Activated T-cell treated with anti-CD3 and anti-CD28 coated beads, Interleukin-2, amount 50 U/mL, for 24 hours (primary cell): ENCODE measurements around the gene STAG2.

ENCODE experiments used
- DNase-seq: peaks from one replicate; pipeline ENCODE4 v3.0.0-alpha.2; 2020
- H3K27ac Mint-ChIP-seq: 2 replicates; pipeline ENCODE4 v1.8.0; 2020; ENCODE audit warnings: mild to moderate bottlenecking, mixed read lengths
- H3K27me3 Mint-ChIP-seq: 2 replicates; pipeline ENCODE4 v1.8.0; 2020; ENCODE audit warnings: mixed read lengths
- H3K36me3 Mint-ChIP-seq: 2 replicates; pipeline ENCODE4 v1.8.0; 2020; ENCODE audit warnings: low read depth, mixed read lengths
- H3K4me1 Mint-ChIP-seq: 2 replicates; pipeline ENCODE4 v1.8.0; 2020; ENCODE audit warnings: low read depth, mixed read lengths
- H3K4me3 Mint-ChIP-seq: 2 replicates; pipeline ENCODE4 v1.8.0; 2020; ENCODE audit warnings: mild to moderate bottlenecking, moderate library complexity, mixed read lengths
- H3K9me3 Mint-ChIP-seq: 2 replicates; pipeline ENCODE4 v1.8.0; 2020; ENCODE audit warnings: mixed read lengths

STAG2 gene

DNA sequence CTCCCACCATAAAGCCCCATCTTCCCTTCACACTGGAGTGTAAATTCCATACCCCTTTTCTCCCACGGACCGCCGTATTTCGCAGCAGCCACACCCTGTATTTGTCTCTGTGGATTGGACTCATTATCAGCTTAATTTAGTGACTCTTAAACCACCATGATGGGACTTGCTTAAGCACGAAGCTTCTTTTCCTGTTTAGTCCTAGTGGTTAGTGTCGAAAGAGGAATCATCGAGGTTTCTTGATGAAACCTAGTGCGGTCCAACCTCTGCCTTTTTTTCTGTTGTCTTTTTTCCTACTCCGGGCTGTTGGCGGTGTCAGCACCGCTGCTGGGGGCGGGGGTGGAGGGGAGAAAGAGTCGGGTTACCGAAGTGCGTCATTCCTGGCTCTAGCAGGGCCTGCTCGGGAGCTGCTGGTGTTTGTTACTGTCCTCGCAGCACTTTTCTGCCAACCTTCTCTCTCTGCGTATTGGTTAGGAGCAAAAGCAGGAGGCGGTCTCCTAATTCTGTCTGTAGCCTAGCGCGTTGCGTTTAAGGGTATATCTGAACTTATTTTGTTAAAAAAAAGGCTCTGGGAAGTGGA, 1.4 kb downstream of the STAG2 start:
- Mint-ChIP-seq H3K27ac (peak overlapping the region; percentile 99), H3K36me3 (peaks cover 41% of the 10 kb centered on the region), H3K4me1 (peaks cover 35% of the 10 kb centered on the region), H3K4me3 (peak overlapping the region; percentile 93), H3K27me3 (peaks cover 19% of the 10 kb centered on the region), H3K9me3 (no peaks in the 10 kb centered on the region)
- peak; percentile 81 for DNase-seq

- Mint-ChIP-seq H3K27ac (peak overlapping the region; percentile 99), H3K27me3 (peaks cover 19% of the 10 kb centered on the region), H3K36me3 (peaks cover 52% of the 10 kb centered on the region), H3K4me3 (peak overlapping the region; percentile 93), H3K9me3 (no peaks in the 10 kb centered on the region), H3K4me1 (peaks cover 46% of the 10 kb centered on the region)
- no peak for DNase-seq
Observed at GRCh38 chrX:123964156-123964834, 2.8 kb downstream of the STAG2 start.

- DNase-seq, result no peak
- Mint-ChIP-seq H3K36me3 (peaks cover 52% of the 10 kb centered on the region), H3K4me3 (no peak overlapping the region), H3K9me3 (no peaks in the 10 kb centered on the region), H3K27ac (no peak overlapping the region), H3K4me1 (peaks cover 56% of the 10 kb centered on the region), H3K27me3 (peaks cover 20% of the 10 kb centered on the region)
Observed at GRCh38 chrX:123965712-123966111, 4.2 kb downstream of the STAG2 start.

GRCh38 chrX:123967497-123967896, 6.0 kb downstream of the STAG2 start:
- H3K4me1 Mint-ChIP-seq, result peaks cover 69% of the 10 kb centered on the region
- peaks cover 37% of the 10 kb centered on the region for H3K36me3 Mint-ChIP-seq
- no peak overlapping the region for H3K27ac Mint-ChIP-seq
- peaks cover 16% of the 10 kb centered on the region for H3K27me3 Mint-ChIP-seq
- H3K4me3 Mint-ChIP-seq, result no peak overlapping the region
- DNase-seq, result no peak
- no peaks in the 10 kb centered on the region for H3K9me3 Mint-ChIP-seq

DNA sequence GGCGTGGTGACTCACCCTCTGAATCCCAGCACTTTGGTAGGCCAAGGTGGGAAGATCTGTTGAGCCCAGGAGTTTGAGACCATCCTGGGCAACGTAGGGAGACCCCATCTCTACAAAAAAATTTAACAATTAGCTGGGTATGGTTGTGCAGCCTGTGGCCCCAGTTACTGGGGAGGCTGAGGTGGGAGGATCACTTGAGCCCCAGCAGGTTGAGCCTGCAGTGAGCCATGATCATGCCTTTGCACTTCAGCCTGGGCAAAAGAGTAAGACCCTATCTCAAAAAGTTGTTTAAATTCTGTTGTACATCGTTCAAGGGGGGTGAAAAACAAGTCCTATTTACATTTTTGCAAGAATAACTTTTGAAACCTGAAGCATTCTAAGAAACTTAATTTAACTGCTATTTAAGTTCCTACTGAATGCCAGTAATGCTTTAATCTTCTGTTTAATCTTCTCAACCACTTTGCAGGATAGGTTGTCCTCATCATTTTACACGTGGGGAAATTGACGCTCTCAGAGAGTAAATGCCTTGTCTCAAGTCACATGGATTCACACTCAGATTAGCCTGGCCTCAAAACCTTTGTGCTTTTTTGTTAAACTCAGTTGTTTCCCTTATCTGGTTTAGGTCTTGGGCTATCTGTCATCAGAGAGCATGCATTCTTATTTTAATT, 7.0 kb downstream of the STAG2 start:
- Mint-ChIP-seq H3K27me3 (peaks cover 10% of the 10 kb centered on the region), H3K4me1 (peaks cover 69% of the 10 kb centered on the region), H3K4me3 (no peak overlapping the region), H3K36me3 (peaks cover 28% of the 10 kb centered on the region), H3K27ac (no peak overlapping the region), H3K9me3 (no peaks in the 10 kb centered on the region)
- no peak for DNase-seq

- Mint-ChIP-seq H3K4me3 (no peak overlapping the region), H3K27ac (peak overlapping the region; percentile 78), H3K9me3 (no peaks in the 10 kb centered on the region), H3K4me1 (peaks cover 58% of the 10 kb centered on the region), H3K27me3 (peaks cover 3% of the 10 kb centered on the region), H3K36me3 (peaks cover 17% of the 10 kb centered on the region)
- no peak for DNase-seq
Observed at GRCh38 chrX:123971982-123972381, 10.5 kb downstream of the STAG2 start.

GRCh38 chrX:123973921-123974320, 12.4 kb downstream of the STAG2 start:
- Mint-ChIP-seq H3K27ac (no peak overlapping the region), H3K27me3 (peaks cover 2% of the 10 kb centered on the region), H3K9me3 (no peaks in the 10 kb centered on the region), H3K4me3 (no peak overlapping the region), H3K36me3 (peaks cover 7% of the 10 kb centered on the region), H3K4me1 (peaks cover 54% of the 10 kb centered on the region)
- no peak for DNase-seq

DNA sequence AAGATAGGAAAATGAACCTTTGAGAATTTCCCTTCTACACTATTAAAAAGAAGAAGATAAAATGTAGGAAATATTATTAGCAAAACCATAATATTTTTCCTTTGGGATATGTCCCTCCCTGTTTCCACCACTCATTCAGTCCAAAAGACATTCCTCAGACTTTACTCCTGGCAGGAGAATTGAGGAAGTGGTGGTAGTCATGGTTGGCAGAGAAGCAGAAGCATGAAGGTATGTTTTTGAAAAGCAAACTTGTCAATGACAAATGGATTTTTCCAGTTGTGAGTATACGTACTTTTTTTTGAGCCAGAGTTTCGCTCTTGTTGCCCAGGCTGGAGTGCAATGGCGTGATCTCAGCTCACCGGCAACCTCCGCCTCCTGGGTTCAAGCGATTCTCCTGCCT, 13.7 kb downstream of the STAG2 start:
- H3K9me3 Mint-ChIP-seq, result no peaks in the 10 kb centered on the region
- no peak overlapping the region for H3K4me3 Mint-ChIP-seq
- H3K27me3 Mint-ChIP-seq, result peaks cover 2% of the 10 kb centered on the region
- no peak for DNase-seq
- no peak overlapping the region for H3K27ac Mint-ChIP-seq
- H3K4me1 Mint-ChIP-seq, result peaks cover 55% of the 10 kb centered on the region
- no peaks in the 10 kb centered on the region for H3K36me3 Mint-ChIP-seq

GRCh38 chrX:123976706-123977316, 15.3 kb downstream of the STAG2 start:
- H3K9me3 Mint-ChIP-seq, result no peaks in the 10 kb centered on the region
- H3K36me3 Mint-ChIP-seq, result no peaks in the 10 kb centered on the region
- no peak for DNase-seq
- H3K27me3 Mint-ChIP-seq, result no peaks in the 10 kb centered on the region
- no peak overlapping the region for H3K4me3 Mint-ChIP-seq
- peaks cover 55% of the 10 kb centered on the region for H3K4me1 Mint-ChIP-seq
- H3K27ac Mint-ChIP-seq, result peak overlapping the region; percentile 35

GRCh38 chrX:123983240-123983639, 21.7 kb downstream of the STAG2 start:
- Mint-ChIP-seq H3K27me3 (no peaks in the 10 kb centered on the region), H3K4me3 (no peak overlapping the region), H3K9me3 (no peaks in the 10 kb centered on the region), H3K36me3 (no peaks in the 10 kb centered on the region), H3K4me1 (peaks cover 61% of the 10 kb centered on the region), H3K27ac (no peak overlapping the region)
- DNase-seq, result no peak

DNA sequence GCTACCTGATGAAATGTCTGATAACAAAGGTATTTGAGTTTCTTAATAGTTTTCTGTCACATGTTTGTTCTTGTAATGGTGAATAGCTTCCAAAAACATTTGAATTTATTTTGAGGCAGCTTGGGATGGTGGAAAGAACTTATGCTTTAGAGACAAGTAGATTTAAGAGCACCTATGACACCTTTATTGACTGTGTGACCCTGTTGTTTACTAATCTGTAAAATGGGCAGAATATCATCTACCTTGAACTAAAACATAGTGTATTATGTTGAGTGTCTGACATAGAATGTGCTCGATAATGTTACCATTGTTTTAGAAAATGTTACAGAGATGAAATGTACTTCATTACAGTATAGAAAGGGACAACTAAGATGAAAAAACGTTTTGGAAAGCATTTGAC, 24.9 kb downstream of the STAG2 start:
- H3K27ac Mint-ChIP-seq, result no peak overlapping the region
- no peaks in the 10 kb centered on the region for H3K9me3 Mint-ChIP-seq
- no peak for DNase-seq
- peaks cover 5% of the 10 kb centered on the region for H3K36me3 Mint-ChIP-seq
- H3K27me3 Mint-ChIP-seq, result no peaks in the 10 kb centered on the region
- H3K4me1 Mint-ChIP-seq, result peaks cover 61% of the 10 kb centered on the region
- H3K4me3 Mint-ChIP-seq, result no peak overlapping the region

DNA sequence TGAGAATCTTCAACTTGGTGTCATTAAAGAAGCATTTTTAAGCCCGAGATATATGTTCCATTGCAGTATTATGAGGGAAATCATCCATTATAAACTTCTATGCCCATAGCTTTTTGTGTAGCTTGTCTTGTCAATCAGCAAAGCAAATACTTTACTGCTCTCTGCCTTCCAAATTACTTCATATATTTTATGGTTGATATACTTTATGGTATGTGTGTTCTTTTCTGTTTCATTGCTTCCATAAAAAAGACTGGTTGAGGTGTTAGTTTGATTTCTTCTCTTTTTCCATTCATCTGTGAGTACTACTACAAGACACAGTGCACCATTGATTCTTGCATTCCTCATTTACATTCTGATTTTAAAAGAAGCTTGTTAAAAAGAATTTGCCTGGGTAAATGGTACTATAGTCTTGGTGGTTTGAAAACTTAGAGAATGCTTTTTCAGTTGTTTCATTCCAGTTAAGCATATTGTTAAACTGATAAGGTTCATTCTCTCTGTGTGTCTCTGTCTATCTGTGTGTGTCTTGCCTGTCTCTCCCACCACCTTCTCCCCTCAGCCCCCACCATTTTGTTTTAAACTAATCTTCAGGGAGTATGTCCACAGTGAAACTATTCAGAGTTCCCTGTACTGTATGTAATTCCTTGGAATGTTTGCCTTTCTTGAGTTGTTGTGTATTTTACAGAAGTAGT, 27.1 kb downstream of the STAG2 start:
- Mint-ChIP-seq H3K27ac (no peak overlapping the region), H3K27me3 (no peaks in the 10 kb centered on the region), H3K9me3 (no peaks in the 10 kb centered on the region), H3K36me3 (peaks cover 13% of the 10 kb centered on the region), H3K4me3 (no peak overlapping the region), H3K4me1 (peaks cover 60% of the 10 kb centered on the region)
- DNase-seq, result no peak

DNA sequence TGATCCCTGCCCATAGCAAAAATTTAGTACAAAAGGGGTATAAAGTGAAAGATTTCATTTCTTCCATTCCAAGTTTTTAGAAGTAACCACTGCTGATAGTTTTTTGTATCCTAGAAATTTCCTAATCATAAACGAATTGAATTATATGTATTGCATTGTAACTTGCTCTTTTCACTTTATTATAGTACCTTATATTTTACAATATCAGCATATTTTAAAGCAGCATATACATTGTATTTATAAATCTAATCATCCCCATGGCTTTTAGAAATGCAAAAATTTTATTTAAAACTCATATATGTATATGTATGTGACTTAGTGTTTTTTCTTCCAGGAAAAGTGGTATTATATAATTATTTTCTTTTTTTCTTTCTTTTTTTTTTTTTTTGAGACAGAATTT, 27.7 kb downstream of the STAG2 start:
- Mint-ChIP-seq H3K27ac (no peak overlapping the region), H3K4me1 (peaks cover 62% of the 10 kb centered on the region), H3K9me3 (no peaks in the 10 kb centered on the region), H3K36me3 (peaks cover 13% of the 10 kb centered on the region), H3K27me3 (no peaks in the 10 kb centered on the region), H3K4me3 (no peak overlapping the region)
- DNase-seq, result no peak

DNA sequence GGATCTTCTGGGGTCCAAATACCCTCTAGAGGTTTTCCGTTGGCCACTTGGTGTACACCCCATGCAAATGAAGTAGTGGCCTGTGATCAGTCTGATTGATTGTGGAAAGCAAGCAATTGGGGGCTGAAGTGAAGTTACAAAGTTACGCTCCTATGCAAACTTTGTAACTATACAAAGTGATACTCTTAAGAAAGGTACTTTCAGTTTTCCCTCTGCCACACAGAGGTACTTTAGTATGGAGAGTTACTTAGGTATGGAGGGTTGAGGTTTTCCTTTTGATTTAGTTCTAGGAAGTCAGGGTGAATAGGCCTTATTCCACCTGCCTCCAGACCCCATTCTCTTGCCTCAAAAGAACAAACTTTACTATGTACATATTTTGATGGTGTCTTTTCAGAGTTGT, 28.7 kb downstream of the STAG2 start:
- Mint-ChIP-seq H3K4me3 (peak overlapping the region; percentile 44), H3K36me3 (peaks cover 16% of the 10 kb centered on the region), H3K27me3 (no peaks in the 10 kb centered on the region), H3K27ac (peak overlapping the region; percentile 77), H3K9me3 (no peaks in the 10 kb centered on the region), H3K4me1 (peaks cover 69% of the 10 kb centered on the region)
- no peak for DNase-seq
